SK-N-MC (cell line): ENCODE data around the gene FBXO21.

Experiments used
- EZH2 ChIP-seq: fragments of 200-600 bp; sonication (generic); IDR thresholded peaks from one replicate; pipeline ENCODE4 v1.6.1; 2017; ENCODE audit warnings: antibody characterized with exemption
- FOXP2 ChIP-seq: optimal IDR thresholded peaks from 2 replicates; pipeline ENCODE3; 2011; ENCODE audit warnings: mild to moderate bottlenecking, moderate library complexity; ENCODE audit not compliant: insufficient read depth; ENCODE audit errors: extremely low read length, control extremely low read depth
- POLR2AphosphoS5 ChIP-seq: IDR thresholded peaks from 2 replicates; pipeline ENCODE4 v1.6.1; 2012; ENCODE audit warnings: mild to moderate bottlenecking, low read depth, low read length, borderline replicate concordance

DNA sequence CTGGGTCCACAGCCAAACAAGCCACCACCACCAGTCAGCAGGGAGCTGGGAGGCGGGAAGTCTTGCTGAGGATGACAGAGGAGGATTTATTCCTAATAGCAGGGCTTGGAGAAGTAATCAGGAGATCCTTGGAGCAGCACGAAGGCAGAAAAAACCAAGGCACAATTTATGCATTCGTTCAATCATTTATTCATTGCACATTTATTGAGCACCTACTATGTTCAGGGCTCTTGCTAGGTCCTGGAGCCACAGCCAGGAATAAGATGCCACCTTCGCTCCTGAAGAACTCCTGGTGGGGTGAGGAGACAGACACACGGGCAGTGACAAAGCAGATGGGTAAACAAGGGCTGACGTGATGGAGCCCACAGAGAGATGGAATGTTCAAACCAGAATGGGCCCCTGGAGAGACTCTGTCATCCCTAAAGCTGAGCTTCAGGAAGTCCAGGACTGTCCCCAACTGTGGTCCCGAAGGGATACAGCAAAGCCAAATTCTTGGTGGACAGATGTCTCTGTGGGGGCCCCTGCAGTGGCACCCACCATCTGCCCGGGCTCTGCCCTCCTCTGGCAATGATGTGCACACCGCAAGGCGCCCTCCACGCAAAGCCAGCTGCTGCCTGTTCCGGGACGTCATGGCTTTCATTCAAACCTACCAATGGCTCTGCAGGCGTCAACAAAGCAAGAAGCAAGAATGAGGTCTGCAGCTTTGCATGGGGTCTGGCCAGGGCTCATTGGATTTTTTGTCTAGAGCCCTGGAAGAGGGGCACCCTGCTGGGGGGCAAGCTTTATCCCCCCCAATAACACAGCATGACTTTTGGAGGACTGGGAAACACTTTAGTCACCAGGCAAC lies 88.1 kb downstream of the FBXO21 start:
- TF ChIP-seq POLR2AphosphoS5, result no peak
- TF ChIP-seq EZH2, result no peak
- TF ChIP-seq FOXP2, result no peak
